Psoas muscle (tissue), 8 donors: ENCODE measurements around the gene TMEM179. TPM values are rescaled to one million over a fixed set of nuclear protein-coding genes. Genes with fewer than 3 reads are reported as not detected.

Experiments used
- ATAC-seq, 4 donors: fragments of 200-7000 bp; cut with Tn5 transposase; one replicate each; pipeline ENCODE4 v1.9.1; 2020; ENCODE audit warnings: moderate library complexity in 3 of 4, mild to moderate bottlenecking in 2 of 4
- DNase-seq, 2 donors: peaks; one replicate each; pipeline ENCODE4 v3.0.0-alpha.2; 2020
- H3K27ac ChIP-seq: fragments of 200-600 bp; one replicate; pipeline ENCODE4 v1.8.0; 2022
- H3K27me3 ChIP-seq, 3 donors: fragments of 200-600 bp in 1 of 3; one replicate each; pipeline versions ENCODE4 v1.6.1 to v1.8.0; 2013 to 2022; ENCODE audit warnings: low read length in 2 of 3, mild to moderate bottlenecking in 2 of 3, moderate library complexity in 1 of 3; ENCODE audit not compliant: insufficient read depth in 3 of 3
- H3K36me3 ChIP-seq, 2 donors: fragments of 200-600 bp in 1 of 2; one replicate each; pipeline versions ENCODE4 v1.6.1 to v1.8.0; 2013 to 2022; ENCODE audit warnings: low read depth in 1 of 2, mild to moderate bottlenecking in 1 of 2, moderate library complexity in 1 of 2; ENCODE audit not compliant: insufficient read depth in 1 of 2
- H3K4me1 ChIP-seq: fragments of 200-600 bp; one replicate; pipeline ENCODE4 v1.8.0; 2022
- H3K4me3 ChIP-seq: fragments of 200-600 bp; one replicate; pipeline ENCODE4 v1.8.0; 2022; ENCODE audit warnings: mild to moderate bottlenecking
- H3K9me3 ChIP-seq: fragments of 200-600 bp; one replicate; pipeline ENCODE4 v1.8.0; 2022
- WGBS, 3 donors: extraction: QIAGEN DNeasy Blood & Tissue Kit; methylation state at CpG; one replicate each; pipeline versions ENCODE4 v1.1.6 to v1.1.7; 2013; 5-methylcytosine and 5-hydroxymethylcytosine counted together
- intact Hi-C, 2 donors: fragments of 100-400 bp; cut with DNase I; formaldehyde crosslinking; loops; one replicate each; pipeline versions ENCODE4 v1.11.0 to v1.14.2; 2022
- polyA plus RNA-seq, 3 donors: library from polyadenylated mRNA; stranded (reverse); fragments of 200-250 nt; gene quantifications; one replicate each; pipeline ENCODE4 v1.2.3, GENCODE V29; 2013
- total RNA-seq, 4 donors: library from RNA; stranded (reverse); fragmentation: NEBNext Ultra II Directional in 2 of 4; extraction: Animal tissue kit (Norgen Biotek cat#: 25700) in 2 of 4; gene quantifications; one replicate each; pipeline versions ENCODE4 v1.2.1 to v1.2.4, GENCODE V29; 2021 to 2023
- TF ChIP-seq, protein P1 (sequence below): fragments of 200-600 bp; IDR thresholded peaks from one replicate; pipeline ENCODE4 v1.8.0; 2022; ENCODE audit warnings: antibody characterized with exemption
- donor health status: healthy with polysubstance abuse.
- donor health status: DM: no; HTN: no; CAD: no; lungs with moderate emphysema.
- donor health status: Bipolar disorder and iron deficiency.
- donor health status: healthy.
- donor health status: DM: yes; HTN: yes; CAD: no.
- donor health status: DM: no; HTN: no; CAD: no.
- donor health status: DM: no; HTN: no; CAD: no.
- donor health status: DM: yes; HTN: yes; CAD: no.

TMEM179 gene
- total and polyA plus RNA-seq, 7 donors, result 0.01 TPM; not detected in 6

- WGBS, 3 donors, result 80 to 88% (median 84%) methylated on average over 18 to 20 of the region's 20 CpGs
- Histone ChIP-seq H3K36me3 (no peaks in the 10 kb centered on the region), H3K4me3 (no peak overlapping the region), H3K27ac (no peak overlapping the region), H3K9me3 (no peaks in the 10 kb centered on the region), H3K27me3 (peaks cover 0 to 8% (median 3%) of the 10 kb centered on the region in 3 donors), H3K4me1 (no peaks in the 10 kb centered on the region)
- ATAC-seq (no peak), DNase-seq (no peak)
- intact Hi-C loops, result loop anchor here in 1 of 2 donors (2.0 to 5.0 kb wide), 2 partner anchors 40 to 57 kb away; no protein-coding TSS in a partner anchor
- TF ChIP-seq, protein P1, sequence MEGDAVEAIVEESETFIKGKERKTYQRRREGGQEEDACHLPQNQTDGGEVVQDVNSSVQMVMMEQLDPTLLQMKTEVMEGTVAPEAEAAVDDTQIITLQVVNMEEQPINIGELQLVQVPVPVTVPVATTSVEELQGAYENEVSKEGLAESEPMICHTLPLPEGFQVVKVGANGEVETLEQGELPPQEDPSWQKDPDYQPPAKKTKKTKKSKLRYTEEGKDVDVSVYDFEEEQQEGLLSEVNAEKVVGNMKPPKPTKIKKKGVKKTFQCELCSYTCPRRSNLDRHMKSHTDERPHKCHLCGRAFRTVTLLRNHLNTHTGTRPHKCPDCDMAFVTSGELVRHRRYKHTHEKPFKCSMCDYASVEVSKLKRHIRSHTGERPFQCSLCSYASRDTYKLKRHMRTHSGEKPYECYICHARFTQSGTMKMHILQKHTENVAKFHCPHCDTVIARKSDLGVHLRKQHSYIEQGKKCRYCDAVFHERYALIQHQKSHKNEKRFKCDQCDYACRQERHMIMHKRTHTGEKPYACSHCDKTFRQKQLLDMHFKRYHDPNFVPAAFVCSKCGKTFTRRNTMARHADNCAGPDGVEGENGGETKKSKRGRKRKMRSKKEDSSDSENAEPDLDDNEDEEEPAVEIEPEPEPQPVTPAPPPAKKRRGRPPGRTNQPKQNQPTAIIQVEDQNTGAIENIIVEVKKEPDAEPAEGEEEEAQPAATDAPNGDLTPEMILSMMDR, result no peak
Observed at GRCh38 chr14:104651876-104652260, 47.3 kb upstream of the TMEM179 start.

- no peak for DNase-seq
- Histone ChIP-seq H3K9me3 (no peaks in the 10 kb centered on the region), H3K4me1 (no peaks in the 10 kb centered on the region), H3K27me3 (peaks cover 0 to 8% (median 3%) of the 10 kb centered on the region in 3 donors), H3K27ac (no peak overlapping the region), H3K4me3 (no peak overlapping the region), H3K36me3 (no peaks in the 10 kb centered on the region)
- intact Hi-C loops, result loop anchor here (1.0 to 5.0 kb wide), 3 partner anchors 41 to 58 kb away; no protein-coding TSS in a partner anchor
- 87% methylated on average over 21 to 24 of the region's 24 CpGs for WGBS, 3 donors
- TF ChIP-seq, protein P1, result no peak
- peak; percentile 13 to 34 (median 19) for ATAC-seq
Observed at GRCh38 chr14:104650981-104651875, 46.7 kb upstream of the TMEM179 start.

DNA sequence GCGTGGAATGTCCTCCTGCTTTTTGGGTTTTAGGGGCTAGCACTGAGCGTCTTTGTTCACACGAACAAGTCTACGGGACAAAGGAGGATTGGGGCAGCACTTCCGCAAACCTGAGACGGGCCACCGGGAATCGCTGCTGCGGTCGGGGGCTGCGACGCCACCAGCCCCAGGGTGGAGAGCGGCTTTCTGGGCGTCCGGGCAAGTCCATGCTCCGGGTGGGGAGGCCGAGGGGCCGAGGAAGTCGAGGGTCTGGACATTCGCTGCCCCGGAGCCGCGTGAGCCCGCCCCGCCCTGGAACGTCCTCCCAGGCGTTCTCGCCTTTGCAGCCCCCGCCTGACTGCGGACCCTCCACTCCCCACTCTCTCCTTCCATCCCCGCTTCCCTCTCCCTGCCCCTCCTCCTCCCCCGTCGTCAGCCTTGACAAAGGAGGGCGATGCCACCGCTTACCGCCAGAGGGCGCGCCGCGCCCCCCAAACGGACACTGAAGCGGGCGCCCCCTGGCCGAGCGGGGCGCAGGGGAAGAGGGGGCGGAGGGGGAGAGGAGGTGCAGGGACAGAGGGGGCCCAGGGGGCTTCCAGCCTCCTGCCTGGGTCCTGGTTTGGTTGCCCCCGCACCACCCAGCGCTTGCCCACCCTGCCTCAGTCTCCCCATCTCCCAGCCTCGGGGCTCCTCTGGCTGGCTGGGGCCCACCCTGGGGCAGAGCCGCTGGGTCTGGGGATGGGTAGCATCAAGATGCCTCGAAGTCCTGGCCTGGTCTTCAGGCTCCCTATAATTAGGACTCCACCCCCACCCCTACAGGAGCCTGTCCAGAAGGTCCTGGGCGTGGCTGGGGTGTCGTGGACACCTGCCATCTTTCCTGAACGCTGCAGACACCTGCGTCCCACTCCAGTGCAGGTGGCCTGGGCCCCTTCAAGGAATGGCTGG, 45.7 kb upstream of the TMEM179 start:
- Histone ChIP-seq H3K9me3 (peaks cover 2% of the 10 kb centered on the region), H3K36me3 (no peaks in the 10 kb centered on the region), H3K4me1 (no peaks in the 10 kb centered on the region), H3K27me3 (peaks cover 0 to 4% (median 3%) of the 10 kb centered on the region in 3 donors), H3K27ac (no peak overlapping the region), H3K4me3 (peak overlapping the region; percentile 55)
- intact Hi-C loops, result loop anchor here (1.0 to 5.0 kb wide), 3 partner anchors 42 to 58 kb away; no protein-coding TSS in a partner anchor
- DNase-seq (peak; percentile 68 to 79), ATAC-seq (peak; percentile 81 to 95 (median 85))
- 9 to 11% (median 9%) methylated on average over 44 to 56 of the region's 56 CpGs for WGBS, 3 donors
- TF ChIP-seq, protein P1, result peak; percentile 88

DNA sequence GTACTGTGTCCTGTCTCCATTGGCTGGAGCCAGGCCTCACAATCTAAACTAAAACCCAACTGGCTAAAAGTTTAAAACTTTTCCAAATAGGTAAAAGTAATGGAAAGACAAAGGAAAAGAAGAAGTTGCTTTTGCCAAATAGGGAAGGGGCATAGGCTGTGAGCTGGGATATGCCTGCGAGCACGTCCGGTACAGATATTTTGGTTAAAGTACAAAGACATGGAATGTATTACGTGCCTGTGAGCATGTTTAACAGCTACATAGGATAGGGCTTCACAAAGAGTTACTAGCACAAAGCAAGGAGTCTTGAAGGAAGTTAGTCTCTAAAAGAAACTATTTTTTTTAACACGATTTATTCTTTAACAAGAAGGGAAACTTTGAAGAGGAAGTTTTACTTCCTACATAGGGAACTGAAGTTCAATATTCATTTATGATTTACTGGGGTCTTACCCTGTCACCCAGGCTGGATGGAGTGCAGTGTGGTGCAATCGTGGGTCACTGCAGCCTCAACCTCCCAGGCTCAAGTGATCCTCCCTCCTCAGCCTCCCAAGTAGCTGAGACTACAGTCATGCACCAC, 43.0 kb upstream of the TMEM179 start:
- Histone ChIP-seq H3K4me1 (no peaks in the 10 kb centered on the region), H3K27ac (no peak overlapping the region), H3K27me3 (no peaks in the 10 kb centered on the region), H3K9me3 (peaks cover 3% of the 10 kb centered on the region), H3K4me3 (no peak overlapping the region), H3K36me3 (no peaks in the 10 kb centered on the region)
- TF ChIP-seq, protein P1, result no peak
- intact Hi-C loops, result no loop called here
- 74 to 81% (median 75%) methylated on average over 6 of the region's 6 CpGs for WGBS, 3 donors
- ATAC-seq, result no peak
- no peak for DNase-seq
